Nephron (organoid): Measurements from ENCODE around the gene L1CAM.

Source experiments
- H3K27ac Mint-ChIP-seq, 3 experiments: 2 replicates each; pipeline ENCODE4 v1.8.0; 2020; ENCODE audit warnings: mixed read lengths in 3 of 3, mild to moderate bottlenecking in 2 of 3, moderate library complexity in 1 of 3
- H3K27me3 Mint-ChIP-seq: 2 replicates; pipeline ENCODE4 v1.8.0; 2021; ENCODE audit warnings: low read depth, mild to moderate bottlenecking, moderate library complexity, mixed read lengths
- H3K36me3 Mint-ChIP-seq: 2 replicates; pipeline ENCODE4 v1.8.0; 2020; ENCODE audit warnings: low read depth, mixed read lengths
- H3K4me1 Mint-ChIP-seq: 2 replicates; pipeline ENCODE4 v1.8.0; 2020; ENCODE audit warnings: mixed read lengths
- H3K4me3 Mint-ChIP-seq, 3 experiments: 2 replicates each; pipeline ENCODE4 v1.8.0; 2020; ENCODE audit warnings: mild to moderate bottlenecking in 3 of 3, mixed read lengths in 3 of 3, moderate library complexity in 2 of 3
- H3K9me3 Mint-ChIP-seq: 2 replicates; pipeline ENCODE4 v1.8.0; 2020; ENCODE audit warnings: mixed read lengths
- TF ChIP-seq, protein P1 (sequence below), 3 experiments: fragments of 200-600 bp; sonication (generic); IDR thresholded peaks; one replicate each; pipeline ENCODE4 v1.5.0; 2021; ENCODE audit warnings: antibody characterized with exemption in 3 of 3; ENCODE audit not compliant: unreplicated experiment in 3 of 3

Gene L1CAM

DNA sequence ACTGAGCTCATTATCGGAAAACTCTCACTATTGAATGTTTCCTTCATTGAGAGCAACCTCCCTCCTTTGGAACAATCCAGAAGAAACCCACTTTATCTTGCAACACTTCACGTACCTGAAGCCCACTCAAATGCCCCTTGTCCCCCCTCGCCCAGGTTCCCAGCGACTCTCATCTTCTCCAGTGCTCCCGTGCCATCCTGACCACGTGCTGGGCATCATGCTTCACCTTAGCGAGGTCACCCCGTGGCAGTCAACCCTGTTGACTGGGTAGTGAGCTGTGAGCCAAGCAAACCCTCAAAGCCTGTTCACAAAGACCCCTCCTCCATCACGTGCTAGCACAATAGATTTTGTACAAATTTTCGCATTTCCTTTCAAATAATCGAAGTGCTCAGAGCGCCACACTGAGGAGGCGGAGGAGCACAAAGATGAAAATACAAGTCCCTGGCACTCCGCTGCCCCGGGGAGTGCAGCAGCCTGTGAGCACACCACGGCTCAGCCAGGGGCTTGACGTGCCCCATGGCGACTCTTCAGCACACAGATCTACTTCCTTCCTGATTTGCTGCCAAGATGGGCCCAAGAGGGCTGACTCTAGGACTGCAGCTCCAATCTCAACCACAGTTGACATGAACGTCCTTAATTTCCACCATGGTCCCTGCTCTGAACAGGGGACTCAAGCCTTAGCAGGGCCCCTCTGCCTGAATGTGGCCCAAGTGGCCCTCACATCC is 71.2 kb downstream of the L1CAM start:
- peaks cover 24% of the 10 kb centered on the region for H3K9me3 Mint-ChIP-seq
- no peak overlapping the region for H3K4me3 Mint-ChIP-seq
- TF ChIP-seq, protein P1, sequence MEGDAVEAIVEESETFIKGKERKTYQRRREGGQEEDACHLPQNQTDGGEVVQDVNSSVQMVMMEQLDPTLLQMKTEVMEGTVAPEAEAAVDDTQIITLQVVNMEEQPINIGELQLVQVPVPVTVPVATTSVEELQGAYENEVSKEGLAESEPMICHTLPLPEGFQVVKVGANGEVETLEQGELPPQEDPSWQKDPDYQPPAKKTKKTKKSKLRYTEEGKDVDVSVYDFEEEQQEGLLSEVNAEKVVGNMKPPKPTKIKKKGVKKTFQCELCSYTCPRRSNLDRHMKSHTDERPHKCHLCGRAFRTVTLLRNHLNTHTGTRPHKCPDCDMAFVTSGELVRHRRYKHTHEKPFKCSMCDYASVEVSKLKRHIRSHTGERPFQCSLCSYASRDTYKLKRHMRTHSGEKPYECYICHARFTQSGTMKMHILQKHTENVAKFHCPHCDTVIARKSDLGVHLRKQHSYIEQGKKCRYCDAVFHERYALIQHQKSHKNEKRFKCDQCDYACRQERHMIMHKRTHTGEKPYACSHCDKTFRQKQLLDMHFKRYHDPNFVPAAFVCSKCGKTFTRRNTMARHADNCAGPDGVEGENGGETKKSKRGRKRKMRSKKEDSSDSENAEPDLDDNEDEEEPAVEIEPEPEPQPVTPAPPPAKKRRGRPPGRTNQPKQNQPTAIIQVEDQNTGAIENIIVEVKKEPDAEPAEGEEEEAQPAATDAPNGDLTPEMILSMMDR (IDR thresholded peaks at IDR 0.05; ENCODE audit: unreplicated experiment in 3 of 3), result no peak
- peaks cover 3% of the 10 kb centered on the region for H3K27me3 Mint-ChIP-seq
- H3K27ac Mint-ChIP-seq, result no peak overlapping the region
- H3K36me3 Mint-ChIP-seq, result no peaks in the 10 kb centered on the region
- H3K4me1 Mint-ChIP-seq, result peaks cover 7% of the 10 kb centered on the region

DNA sequence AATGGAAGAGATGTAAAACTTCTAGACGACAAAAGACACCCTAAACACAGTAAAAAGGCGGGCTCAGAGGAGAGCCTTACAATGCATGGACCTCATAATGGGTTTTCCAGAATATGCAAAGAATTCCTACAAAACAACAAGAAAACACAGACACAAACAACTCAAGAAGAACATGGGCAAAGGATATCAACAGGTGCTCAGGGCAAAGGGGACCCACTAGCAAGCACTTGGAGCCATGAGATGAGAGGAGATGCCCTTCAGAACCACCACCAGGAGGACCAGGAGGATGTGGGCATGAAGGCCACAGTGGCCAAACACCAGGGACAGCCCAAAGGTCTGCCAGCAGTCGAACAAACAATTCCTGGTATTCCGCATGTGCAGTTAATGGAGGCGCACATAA is 72.8 kb downstream of the L1CAM start:
- no peak overlapping the region for H3K4me3 Mint-ChIP-seq
- no peak overlapping the region for H3K27ac Mint-ChIP-seq
- H3K4me1 Mint-ChIP-seq, result peaks cover 7% of the 10 kb centered on the region
- peaks cover 3% of the 10 kb centered on the region for H3K27me3 Mint-ChIP-seq
- no peaks in the 10 kb centered on the region for H3K36me3 Mint-ChIP-seq
- peaks cover 27% of the 10 kb centered on the region for H3K9me3 Mint-ChIP-seq
- TF ChIP-seq, protein P1 (IDR thresholded peaks at IDR 0.05; ENCODE audit: unreplicated experiment in 3 of 3), result no peak

DNA sequence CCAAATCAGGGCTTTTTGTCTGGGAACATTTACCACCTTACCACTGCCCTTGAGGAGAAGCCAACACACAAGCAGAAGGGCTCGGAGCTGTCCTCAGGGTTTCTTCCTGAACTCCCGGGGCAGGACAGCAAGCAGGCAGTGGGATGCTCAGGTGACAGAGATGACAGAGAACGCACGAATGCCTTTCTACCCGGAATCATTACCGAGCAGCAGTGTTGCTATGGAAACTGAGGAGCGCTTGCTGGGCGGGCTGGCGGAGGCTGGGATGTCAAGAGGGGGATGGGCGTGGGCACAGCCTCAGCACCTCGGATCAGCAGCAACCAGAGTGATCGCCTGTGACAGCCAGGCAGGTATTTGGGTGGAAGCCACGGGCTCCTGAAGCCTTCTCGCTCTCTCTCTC is 73.8 kb downstream of the L1CAM start:
- Mint-ChIP-seq H3K27ac (no peak overlapping the region), H3K36me3 (no peaks in the 10 kb centered on the region)

More for the DNA sequence above, 73.8 kb downstream of the L1CAM start:
- Mint-ChIP-seq H3K4me3 (no peak overlapping the region), H3K9me3 (peaks cover 26% of the 10 kb centered on the region), H3K27me3 (peaks cover 6% of the 10 kb centered on the region), H3K4me1 (peaks cover 4% of the 10 kb centered on the region)
- TF ChIP-seq, protein P1 (IDR thresholded peaks at IDR 0.05; ENCODE audit: unreplicated experiment in 3 of 3), result no peak
